Measurements from ENCODE around the gene FKBP1B.

- TF ChIP-seq CTCF (IDR thresholded peaks at IDR 0.05) (no peak), POLR2A (IDR thresholded peaks at IDR 0.05) (no peak)
Observed at GRCh38 chr2:24111407-24111901, 61.9 kb downstream of the FKBP1B start.
